ENCODE results near the gene BRMS1L.

The BRMS1L gene

GRCh38 chr14:35875296-35875695 lies 49.2 kb downstream of the BRMS1L start:
- DNase-seq: no peak

- DNase-seq: no peak
These were observed 51.1 kb downstream of the BRMS1L start for GRCh38 chr14:35877276-35877675.

GRCh38 chr14:35878272-35879150 lies 52.4 kb downstream of the BRMS1L start:
- peak; percentile 88 for DNase-seq

DNA sequence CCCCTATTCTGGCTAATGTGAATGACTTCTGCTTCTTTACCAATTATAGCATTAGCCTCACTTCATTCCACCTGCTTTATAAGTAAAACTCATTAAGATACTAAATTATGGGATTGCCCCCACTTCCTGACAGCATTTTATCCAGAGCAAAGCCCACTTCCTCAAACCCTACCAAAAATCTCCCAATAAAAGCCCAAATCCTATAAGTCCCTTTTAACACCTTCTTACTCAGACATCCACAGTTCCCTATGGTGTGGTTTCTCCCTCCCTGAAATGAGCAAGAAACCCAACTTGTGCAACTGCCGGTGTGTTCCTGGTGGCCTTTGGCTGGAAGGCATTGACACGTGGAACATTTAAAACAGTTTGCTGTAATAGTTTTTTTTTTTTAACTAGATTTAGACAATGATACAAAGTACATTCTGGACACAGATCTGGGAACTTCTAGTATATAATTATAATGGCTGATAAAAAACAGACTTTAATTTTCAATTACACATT lies 53.1 kb downstream of the BRMS1L start:
- peak; percentile 15 for DNase-seq

DNA sequence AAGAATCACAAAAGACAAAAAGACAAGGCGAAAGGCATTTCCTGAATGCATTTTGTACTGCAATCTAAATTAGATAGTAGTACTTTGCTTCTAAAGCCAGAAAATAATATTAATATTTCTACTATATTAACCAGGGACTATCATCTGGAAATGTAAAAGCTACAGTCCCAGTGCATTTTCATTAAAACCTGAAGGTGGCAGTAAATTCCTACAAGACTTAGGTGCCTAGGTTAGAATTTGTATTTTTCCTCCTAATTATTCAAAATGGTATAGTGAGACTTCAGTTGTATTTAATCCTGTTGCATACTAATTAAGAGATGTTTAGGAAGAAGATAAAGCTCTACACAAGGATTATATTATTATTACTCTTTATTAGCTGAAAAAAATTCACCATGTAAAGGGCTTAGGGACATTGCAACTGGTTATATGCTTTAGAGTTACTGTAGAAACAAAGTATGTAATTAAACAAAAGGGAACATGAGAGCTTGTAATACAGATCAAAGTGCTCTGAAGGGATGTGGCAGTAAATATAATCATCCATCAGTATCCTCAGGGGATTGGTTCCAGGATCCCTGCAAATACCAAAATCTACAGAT lies 53.6 kb downstream of the BRMS1L start:
- peak; percentile 17 for DNase-seq

DNA sequence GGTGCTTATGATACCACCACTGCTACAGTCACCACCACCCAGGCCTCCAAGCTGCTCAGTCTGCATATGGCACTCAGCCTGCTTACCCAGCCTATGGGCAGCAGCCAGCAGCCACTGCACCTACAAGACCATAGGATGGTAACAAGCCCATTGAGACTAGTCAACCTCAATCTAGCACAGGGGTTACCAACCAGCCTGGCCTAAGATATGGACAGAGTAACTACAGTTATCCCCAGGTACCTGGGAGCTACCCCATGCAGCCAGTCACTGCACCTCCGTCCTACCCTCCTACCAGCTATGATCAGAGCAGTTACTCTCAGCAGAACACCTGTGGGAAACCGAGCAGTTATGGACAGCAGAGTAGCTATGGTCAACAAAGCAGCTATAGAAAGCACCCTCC lies 55.1 kb downstream of the BRMS1L start:
- no peak for DNase-seq

- peak; percentile 12 for DNase-seq
These were observed 57.6 kb downstream of the BRMS1L start for GRCh38 chr14:35883677-35884293.

GRCh38 chr14:35890308-35890707 lies 64.2 kb downstream of the BRMS1L start:
- DNase-seq: no peak

DNA sequence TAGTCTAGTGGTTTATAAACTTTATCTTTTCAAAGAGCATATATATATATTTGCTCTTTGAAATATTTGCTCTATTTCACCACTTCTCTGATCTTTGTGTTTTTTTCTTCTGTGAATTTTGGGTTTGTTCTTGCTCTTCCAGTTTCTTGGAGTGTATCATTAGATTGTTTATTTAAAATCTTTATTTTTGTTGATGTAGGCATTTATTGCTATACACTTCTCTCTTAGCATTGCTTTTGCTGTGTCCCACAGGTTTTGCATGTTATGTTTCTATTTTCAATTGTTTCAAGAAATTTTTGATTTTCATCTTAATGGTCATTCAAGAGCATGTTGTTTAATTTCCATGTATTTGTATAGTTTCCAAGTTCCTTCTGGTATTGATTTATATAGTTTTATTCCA lies 69.1 kb downstream of the BRMS1L start:
- no peak for DNase-seq

GRCh38 chr14:35897616-35898111 lies 71.5 kb downstream of the BRMS1L start:
- no peak for DNase-seq

DNA sequence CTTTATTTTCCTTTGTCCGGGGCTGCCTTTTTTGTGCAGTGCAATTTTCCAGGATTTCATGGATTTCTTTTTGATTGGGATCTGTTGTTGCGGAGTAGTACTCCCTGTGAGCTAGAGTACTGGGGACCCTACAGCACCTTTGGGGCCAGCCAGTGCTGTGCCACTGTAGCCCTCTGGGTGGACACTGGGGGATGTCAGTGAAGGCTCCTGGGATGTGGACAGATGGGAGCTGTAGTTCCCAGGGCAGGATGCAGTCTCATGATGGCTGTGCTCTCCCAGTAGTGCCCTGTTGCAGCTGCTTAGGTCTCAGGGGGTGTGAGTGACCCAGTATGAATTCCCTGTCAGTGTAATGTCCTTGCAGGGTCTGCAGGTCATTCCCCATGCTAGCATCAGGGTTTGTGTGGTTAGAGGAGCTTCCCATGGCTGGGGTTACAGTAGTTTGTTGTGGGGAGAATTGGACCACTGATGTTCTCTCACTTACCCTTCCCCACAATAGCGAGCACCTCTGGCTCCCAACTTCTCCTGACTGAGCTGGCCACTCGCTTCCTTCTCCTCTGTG lies 72.2 kb downstream of the BRMS1L start:
- DNase-seq: no peak

DNA sequence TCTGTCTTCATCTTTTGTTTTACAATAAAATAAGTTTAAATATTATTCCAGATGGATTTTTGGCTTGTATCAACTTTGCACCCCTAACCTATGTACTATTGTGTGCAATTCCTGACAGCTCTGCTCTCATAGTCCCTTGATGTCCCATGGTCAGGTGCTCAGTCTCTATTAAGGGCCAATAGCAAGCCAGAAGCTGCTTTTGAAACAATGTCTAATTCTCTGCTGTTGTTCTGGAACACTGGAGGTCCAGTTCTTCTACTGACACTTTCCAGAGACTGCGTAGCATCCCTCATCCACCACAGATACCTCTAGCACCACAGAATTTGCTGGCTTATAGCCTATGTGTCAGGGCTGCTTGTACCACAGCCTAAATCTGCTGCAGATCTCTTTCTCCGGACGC lies 74.6 kb downstream of the BRMS1L start:
- no peak for DNase-seq

- no peak for DNase-seq
These were observed 83.5 kb downstream of the BRMS1L start for GRCh38 chr14:35909665-35910064.

- no peak for DNase-seq
These were observed 84.1 kb downstream of the BRMS1L start for GRCh38 chr14:35910191-35910590.

DNA sequence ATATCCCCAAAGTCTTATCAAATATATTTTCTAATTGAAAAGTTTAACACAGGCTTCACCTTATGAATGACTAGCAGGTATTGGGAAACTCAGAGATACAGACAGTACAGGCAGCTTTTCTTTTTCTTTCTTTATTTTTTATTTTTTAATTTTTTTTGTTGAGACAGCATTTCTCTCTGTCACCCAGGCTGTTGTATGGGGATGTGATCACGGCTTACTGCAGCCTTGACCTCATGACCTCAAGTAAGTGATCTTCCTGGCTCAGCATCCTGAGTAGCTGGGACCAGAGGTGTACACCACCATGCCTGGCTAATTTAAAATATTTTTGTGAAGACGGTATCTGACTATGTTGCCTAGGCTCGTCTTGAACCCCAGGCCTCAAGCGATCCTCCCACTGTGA lies 85.0 kb downstream of the BRMS1L start:
- DNase-seq: no peak

DNA sequence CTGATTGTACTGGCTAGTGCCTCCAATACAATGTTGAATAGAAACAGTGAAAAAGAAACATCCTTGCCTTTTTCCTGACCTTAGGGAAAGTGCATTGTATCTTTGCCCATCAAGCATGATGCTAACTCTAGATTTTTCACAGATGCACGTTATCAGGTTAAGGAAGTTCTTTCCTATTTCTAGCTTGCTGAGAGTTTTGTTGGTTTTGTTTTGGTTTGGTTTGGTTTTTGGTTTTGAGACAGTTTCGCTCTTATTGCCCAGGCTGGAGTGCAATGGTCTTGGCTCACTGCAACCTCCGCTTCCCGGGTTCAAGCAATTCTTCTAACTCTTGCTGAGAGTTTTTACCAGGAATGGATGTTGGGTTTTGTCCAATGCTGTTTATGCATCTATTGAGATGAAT lies 89.0 kb downstream of the BRMS1L start:
- no peak for DNase-seq

DNA sequence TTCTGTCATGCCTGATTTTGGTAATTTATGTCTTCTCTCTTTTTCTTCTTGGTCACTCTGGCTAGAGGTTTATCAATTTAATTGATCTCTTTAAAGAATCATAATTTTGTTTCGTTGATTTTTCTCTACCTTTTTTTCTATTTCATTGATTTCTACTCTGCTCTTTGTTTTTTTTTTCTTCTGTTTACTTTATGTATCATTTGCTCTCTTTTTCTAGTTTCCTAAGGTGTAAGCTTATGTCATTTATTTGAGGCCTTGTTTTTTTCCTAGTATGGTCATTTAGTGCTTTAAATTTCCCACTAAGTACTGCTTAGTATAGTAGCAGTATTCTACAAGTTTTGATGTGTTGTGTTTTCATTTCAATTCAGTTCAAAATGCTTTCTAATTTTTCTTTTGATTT lies 89.6 kb downstream of the BRMS1L start:
- no peak for DNase-seq
